ENCODE results near the gene SH3BP4.

The SH3BP4 gene

GRCh38 chr2:234986390-234986789, 34.6 kb downstream of the SH3BP4 start:
- no peak for DNase-seq

DNA sequence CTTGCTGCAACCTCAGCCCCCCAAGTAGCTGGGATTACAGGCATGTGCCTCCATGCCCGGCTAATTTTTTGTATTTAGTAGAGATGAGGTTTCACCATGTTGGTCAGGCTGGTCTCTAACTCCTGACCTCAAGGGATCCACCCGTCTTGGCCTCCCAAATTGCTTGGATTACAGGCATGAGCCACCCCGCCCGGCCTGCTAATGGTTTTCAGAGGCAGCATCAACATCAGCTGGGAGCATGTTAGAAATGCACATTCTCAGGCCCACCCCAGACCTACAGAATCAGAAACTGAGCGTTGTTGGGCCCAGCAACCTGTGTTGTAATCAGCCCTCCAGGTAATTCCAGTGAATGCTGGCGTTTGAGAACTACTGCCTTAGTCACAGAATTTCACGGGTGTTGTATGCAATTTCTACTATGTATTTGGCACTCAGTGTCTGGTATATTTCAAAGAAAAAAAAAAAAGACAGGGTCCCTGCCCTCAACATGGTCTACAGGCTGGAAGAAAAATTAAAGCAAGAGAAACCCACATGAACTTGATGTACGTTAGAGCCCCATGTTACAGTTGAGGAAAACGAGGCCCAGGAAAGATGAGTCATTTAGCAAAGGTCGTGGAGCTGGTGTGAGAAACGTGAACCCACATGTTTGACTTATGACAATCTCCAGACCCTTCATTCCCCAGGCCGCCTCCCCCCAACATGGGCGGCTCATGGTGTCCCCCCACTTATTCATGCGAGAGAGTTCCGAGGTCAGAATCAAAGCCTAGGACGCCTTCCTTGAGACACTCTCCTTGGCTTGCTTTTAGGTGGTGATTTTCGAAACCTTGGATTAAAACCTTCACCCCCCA, 35.3 kb downstream of the SH3BP4 start:
- no peak for DNase-seq

DNA sequence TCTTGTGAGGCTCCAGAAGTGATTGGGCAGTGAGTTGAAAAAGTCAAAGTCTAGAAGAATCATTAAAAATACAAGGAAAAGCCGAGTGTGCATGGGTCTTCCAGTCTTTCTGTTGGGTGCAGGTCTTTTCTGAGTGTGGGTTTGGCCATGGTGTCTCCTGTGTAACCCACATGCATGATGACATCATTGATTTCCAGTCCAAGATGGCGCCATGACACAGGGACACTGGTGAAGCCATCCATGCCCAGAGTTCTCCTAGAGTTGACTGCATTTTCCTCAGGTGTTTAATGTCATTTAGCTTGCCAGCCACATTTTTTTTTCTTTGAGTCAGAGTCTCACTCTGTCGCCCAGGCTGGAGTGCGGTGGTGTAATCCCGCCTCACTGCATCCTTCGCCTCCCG, 35.9 kb downstream of the SH3BP4 start:
- no peak for DNase-seq

DNA sequence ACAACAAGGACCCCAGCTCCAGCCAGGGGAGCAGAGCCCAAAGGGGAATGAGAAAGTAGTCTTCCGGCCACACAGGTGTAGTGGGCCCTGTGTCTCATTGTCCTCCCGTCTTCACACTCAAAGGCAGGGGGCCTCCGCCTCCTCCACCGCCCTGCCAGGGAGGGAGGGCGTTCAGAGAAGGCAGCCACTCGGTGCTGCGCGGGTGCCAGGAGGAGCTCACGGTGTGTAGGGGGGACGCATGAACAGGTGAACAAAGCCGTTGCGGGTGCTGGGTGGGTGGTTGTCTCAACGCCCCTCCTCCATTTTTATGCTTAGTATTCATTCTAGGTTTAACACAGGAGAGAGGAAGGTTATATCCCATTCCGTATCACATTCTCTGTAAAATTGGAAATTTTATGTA, 36.7 kb downstream of the SH3BP4 start:
- no peak for DNase-seq

DNA sequence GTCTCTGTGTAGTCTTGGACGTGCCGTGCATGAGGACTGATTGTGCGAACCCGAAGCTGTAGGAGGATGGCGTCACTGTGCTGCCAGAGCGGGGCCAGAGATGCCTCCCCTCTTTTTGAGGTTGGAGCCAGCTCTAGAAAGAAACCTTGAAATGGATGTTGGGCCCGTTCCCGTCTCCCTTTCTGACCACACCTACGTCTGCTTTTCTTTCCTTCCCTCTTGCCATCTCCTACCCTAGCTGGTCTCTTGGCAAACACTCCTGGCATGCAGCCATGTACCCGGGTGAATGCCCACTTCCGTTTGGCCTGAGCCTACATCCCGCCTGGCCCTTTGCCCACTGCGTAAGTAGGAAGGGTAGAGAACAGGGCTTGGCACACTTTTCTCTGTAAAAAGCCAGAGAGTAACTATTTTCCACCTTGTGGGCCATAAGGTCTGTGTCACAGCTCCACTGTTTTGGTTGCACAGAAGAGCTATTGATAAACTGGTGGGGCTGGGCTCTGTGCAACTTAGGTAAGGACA, 37.4 kb downstream of the SH3BP4 start:
- no peak for DNase-seq

DNA sequence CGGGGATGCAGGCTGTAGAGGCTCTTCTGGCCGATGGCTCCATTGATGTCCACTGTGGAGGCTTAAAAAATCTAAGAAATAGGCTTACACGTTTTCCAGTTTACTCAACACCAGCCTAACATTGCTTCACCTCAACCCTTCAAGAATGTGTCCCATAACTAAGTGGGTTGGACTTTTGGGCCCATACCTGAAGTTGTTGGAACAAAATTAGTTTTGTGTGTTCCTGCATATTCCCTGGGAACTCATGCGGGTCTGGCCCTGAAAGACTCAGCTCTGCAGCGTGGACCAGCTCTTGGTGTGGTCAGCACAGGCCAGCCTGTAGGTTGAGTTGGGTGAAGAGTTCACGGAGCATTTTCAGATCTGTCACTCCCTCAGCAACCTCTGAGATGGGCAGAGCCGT, 38.5 kb downstream of the SH3BP4 start:
- no peak for DNase-seq

DNA sequence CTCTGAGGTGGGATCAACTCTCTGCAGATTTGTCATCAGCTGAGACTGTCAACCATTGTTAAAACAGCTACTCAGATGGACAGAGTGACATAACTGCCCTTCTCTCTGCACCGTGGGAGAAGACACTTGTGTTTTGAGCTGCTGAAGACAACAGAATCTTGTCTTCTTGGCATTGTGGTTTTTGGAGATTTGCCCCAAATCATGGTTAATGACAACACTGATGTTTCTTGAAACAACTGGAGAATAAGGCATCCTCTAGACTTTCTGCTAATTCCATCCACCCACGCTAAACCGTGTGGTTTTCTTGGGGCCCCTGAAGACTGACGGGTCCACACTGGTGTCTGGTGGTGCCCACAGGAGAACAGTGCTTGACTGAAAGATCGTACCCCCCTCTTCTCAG, 39.5 kb downstream of the SH3BP4 start:
- DNase-seq = no peak

DNA sequence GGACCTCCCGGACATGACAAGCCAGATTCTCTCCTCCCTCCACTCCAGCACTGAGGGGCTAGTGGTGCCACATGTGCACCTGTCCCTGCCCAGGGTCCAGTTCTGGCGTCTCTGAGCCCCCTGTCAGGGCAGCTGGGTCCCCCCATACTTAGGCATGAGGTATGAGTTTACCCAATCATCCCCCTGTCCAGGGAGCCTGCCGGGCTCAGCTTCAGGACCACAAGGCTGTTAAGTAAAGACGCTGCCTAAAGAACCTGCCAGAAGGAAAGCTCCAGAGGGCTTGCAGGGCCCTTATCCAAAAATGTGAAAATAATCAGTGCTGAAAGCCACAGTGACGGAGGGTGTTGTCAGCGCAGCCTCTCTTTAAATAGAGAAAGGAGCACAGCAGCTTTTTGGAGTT, 40.0 kb downstream of the SH3BP4 start:
- no peak for DNase-seq

DNA sequence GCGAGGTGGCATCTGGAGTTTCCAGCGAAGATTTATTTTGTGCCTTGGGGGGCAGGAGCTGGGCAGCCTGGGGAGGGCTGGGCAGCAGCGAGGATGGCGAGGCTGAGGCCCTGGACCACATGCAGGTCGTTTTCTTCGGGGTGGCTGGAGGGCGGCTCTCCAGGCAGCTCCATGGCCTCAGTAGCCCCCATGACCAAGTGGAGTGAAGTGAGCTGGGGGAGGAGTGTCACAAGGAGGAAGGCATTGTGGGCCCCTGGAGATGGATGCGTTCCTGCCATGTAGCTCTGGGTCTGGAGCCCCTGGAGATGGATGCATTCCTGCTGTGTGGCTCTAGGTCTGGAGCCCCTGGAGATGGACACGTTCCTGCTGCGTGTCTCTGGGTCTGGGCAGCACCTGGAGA, 40.4 kb downstream of the SH3BP4 start:
- no peak for DNase-seq

GRCh38 chr2:234992624-234993349, 41.0 kb downstream of the SH3BP4 start:
- DNase-seq = no peak

- DNase-seq = no peak
Observed at GRCh38 chr2:234993541-234993981, 41.7 kb downstream of the SH3BP4 start.

DNA sequence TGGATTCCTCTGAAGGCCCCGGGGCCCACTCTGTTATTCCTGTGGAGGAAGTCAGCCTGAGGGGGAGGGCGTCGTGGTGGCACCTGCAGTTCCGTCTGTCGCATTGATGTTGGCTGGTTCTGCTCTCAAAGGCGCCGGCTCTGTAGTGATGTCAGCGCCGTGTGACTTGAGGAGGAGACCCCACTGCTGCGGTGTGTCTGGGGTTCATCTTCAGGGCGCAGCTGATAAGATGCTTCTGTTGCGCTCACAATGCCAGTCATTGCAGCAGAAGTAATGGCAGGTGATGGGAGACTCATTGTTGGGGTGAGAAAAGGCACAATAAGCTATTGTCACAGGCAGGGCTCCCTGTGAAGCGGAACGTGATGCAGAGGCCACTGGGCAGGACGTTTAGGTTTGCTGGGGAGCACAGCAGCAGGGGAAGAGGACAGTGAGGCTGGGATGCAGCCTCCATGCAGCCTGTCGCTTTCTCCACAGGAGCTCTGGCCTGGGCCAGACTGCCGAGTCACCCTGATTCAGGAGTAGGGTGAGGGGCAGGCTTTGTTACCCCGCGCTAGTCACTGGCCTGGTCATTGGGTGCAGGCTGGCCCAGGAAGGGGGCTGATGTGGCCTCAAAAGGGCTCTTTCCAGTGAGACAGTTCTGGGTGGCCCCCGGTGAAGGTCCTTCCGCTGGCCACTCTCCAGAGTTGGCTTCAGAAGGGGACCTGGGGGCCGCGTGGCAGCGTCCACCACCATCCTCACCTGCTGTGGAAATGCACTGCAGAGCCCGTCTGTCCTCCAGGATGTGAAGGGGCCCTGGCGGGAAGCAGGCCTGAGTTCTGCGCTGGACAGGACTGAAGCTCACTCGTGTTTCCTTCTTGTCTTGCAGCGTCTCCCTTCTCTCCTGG, 42.9 kb downstream of the SH3BP4 start:
- no peak for DNase-seq

DNA sequence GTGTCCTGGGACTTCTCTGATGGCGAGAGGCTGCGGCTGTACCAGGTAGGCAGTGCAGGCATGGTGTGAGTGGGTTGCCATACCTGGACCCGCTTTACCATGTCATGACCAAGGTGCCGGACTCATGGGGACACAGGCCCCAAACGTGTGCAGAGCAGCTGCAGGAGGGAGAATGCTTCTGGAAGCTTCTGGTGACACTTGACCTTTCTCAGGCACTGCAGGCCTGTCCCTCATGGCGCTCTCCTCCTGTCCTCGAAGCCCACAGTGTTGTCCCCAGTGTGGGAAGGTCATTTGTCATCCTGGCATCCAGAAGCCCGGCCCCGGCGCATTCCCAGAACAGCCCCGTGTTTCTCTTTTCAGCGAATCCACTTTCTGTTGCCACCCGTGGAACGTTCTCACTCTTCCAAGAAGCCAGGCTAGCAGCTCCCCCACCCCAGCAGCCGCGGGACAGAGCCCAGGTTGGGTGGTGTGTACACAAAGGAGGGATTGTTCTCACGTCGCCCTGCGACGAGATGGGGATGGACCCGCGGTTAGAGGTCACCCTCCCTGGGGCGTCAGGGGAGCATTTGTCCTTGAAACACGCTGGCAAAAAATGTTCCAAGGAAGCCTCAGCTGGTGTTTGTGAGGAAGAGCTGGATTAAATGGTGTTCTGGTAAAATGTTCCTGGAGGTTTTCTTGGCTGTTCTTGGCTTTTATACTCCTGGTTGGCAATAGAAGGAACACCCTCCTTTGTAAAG, 43.7 kb downstream of the SH3BP4 start:
- no peak for DNase-seq

GRCh38 chr2:234996069-234996940, 44.5 kb downstream of the SH3BP4 start:
- DNase-seq = no peak

DNA sequence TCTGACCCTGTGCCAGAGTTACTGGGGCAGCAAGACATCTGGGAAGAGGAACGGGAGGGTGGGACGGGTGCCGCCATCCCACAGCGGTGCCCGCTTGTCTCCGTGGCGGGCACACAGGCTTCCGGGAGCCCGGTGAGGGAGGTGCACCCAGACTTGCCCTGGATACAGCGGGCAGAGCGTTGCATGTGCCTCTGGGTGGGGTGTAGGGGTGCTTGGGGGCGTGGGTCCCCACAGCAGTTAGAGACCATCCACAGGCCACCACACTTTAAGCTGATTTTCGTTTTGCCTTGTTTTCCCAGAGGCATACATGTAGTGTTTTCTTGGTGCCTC, 45.1 kb downstream of the SH3BP4 start:
- DNase-seq = no peak

DNA sequence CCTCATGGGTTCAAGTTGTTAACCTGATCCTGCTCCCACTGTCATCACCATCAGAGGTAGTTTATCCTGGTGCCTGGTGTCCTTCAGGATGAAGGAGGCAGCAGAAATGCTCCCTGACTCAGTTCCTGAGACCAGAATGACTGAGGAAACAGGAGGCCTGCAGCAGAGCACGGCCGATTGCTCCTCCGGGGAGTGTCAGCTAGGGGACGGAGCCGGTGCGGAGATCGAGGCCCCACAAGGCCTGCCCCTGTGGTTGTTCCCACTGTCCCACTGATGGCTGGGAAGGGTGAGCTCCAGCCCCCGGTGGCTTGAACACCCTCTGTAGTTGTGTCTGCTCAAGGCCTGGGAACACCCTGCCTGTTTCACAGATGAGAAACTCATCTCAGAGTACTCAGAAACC, 45.6 kb downstream of the SH3BP4 start:
- no peak for DNase-seq

DNA sequence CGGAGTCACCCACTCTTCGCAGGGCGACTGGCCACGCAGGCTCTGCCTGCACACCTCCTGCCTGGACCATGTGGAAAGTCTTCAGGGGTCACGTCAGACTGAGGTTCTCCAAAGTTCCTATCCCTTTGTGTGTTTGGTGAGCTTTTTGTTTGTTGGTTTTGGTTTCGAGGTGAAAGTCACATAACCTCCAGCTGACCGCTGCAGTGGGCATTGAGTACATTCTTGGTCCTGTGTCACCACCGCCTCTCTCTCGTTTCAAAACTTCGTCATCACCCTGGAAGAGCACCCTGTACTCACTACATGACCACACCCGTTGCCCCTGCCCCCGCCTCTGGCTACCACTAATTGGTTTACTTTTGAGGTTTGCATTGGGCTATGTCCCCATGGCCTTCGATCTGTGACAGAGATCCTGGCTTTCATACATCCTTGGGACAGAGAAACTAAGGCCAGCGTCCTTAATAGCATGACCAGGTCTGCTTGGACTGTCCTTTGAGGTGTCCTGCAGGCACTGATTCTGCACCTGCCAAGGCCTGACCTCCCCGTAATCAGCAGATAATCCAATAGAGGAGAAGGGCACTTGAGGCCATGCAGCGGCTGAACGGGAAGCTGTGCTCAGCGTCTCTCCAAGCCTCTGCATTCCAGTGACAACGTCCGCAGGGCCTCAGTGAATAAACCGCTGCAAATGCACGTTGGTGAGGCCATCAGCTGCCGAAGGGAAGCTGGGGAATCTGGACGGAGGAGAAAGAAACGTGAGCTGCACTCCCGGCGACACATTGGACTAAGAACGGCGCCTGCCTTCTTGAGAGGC, 46.8 kb downstream of the SH3BP4 start:
- DNase-seq = no peak

DNA sequence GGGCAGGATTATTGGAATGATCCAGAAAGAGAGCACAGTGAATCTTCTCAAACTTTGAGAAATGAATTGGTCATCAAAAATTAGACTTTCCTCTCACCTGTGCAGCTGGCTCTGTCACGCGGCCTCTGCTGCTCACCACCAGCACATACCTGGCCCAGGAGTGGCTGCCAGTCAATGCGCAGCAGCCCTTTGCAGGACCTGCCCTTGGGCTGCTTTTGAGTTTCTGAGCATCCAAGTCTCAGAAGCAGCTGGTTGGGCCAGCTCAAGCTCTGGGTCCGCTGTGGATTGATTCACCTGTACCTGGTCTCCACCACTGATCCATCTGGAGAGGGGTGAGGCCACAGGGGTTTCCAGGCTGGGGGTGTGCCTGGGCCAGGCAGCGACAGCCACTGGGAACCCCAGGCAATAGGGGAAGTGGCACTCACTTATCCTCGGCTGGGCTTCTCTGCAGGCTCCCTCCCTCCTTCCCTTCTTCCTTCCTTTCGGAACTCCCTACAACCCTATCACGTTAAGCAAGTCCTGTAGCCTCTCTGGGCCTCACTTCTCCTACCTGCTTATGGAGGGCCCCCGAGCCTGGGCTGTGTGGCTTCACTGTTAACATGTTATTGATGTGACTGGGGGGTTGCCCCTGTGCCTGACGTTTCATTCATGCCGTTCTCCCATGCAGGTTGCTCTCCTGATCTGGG, 48.1 kb downstream of the SH3BP4 start:
- no peak for DNase-seq

- no peak for DNase-seq
Observed at GRCh38 chr2:235000426-235001236, 48.8 kb downstream of the SH3BP4 start.

Data from NCI-H1694 treated with DMSO at 0.1 percent for 48 hours (cell line).